Left renal pelvis (tissue), 4 donors: Measurements from ENCODE around the gene KCNIP2. TPM values are rescaled to one million over a fixed set of nuclear protein-coding genes. Genes with fewer than 3 reads are reported as not detected.

ENCODE experiments used
- DNase-seq, 4 donors: peaks; one replicate each; pipeline ENCODE4 v3.0.0-alpha.2; 2013; ENCODE audit warnings: low read depth in 4 of 4, low spot score in 3 of 4
- polyA plus RNA-seq, 4 donors: library from polyadenylated mRNA; unstranded; fragments of 120-200 nt; gene quantifications; one replicate each; pipeline ENCODE4 v1.2.1, GENCODE V29; 2013; ENCODE audit not compliant: insufficient read length in 4 of 4

KCNIP2 gene
- polyA plus RNA-seq, result 1 to 10 TPM; 3.3 to 7.9 (median 5.3) TPM

GRCh38 chr10:101843032-101844021 lies at the start of gene KCNIP2:
KCNIP2 (minus strand) TSS chr10:101843800; CDS start chr10:101843568, 232 bp downstream.
- no peak for DNase-seq

- no peak for DNase-seq
These were observed 49.3 kb upstream of the KCNIP2 start for GRCh38 chr10:101892782-101893391.

- DNase-seq, result peak; percentile 10 to 39 (median 34)
These were observed 45.9 kb upstream of the KCNIP2 start for GRCh38 chr10:101889256-101890210.

GRCh38 chr10:101888251-101888949 lies 44.8 kb upstream of the KCNIP2 start:
- DNase-seq, result no peak

- no peak for DNase-seq
These were observed 44.2 kb upstream of the KCNIP2 start for GRCh38 chr10:101887775-101888174.

GRCh38 chr10:101886521-101887312 lies 43.1 kb upstream of the KCNIP2 start:
- DNase-seq, result no peak

GRCh38 chr10:101881036-101881774 lies 37.6 kb upstream of the KCNIP2 start:
- no peak for DNase-seq

- no peak for DNase-seq
These were observed 36.6 kb upstream of the KCNIP2 start for GRCh38 chr10:101880232-101880573.

- DNase-seq, result no peak
These were observed 36.0 kb upstream of the KCNIP2 start for GRCh38 chr10:101879456-101880231.

GRCh38 chr10:101878869-101879268 lies 35.3 kb upstream of the KCNIP2 start:
- DNase-seq, result no peak

- DNase-seq, result no peak
These were observed 31.6 kb upstream of the KCNIP2 start for GRCh38 chr10:101875068-101875688.

- DNase-seq, result no peak
These were observed 30.7 kb upstream of the KCNIP2 start for GRCh38 chr10:101874252-101874651.

GRCh38 chr10:101867931-101868330 lies 24.3 kb upstream of the KCNIP2 start:
- no peak for DNase-seq

GRCh38 chr10:101859530-101859929 lies 15.9 kb upstream of the KCNIP2 start:
- no peak for DNase-seq

GRCh38 chr10:101858723-101859500 lies 15.3 kb upstream of the KCNIP2 start:
- DNase-seq, result no peak

- no peak for DNase-seq
These were observed 14.3 kb upstream of the KCNIP2 start for GRCh38 chr10:101857802-101858476.
